A549 (cell line): ENCODE measurements around the gene PES1. TPM values are rescaled to one million over a fixed set of nuclear protein-coding genes. Genes with fewer than 3 reads are reported as not detected.
"Not testable (repeated sequence)": the region's sequence is repeated elsewhere in the genome, so short reads cannot be mapped to it uniquely, and the experiment has no call there.

ENCODE experiments used
- ATAC-seq, 2 experiments: fragments of 200-7000 bp in 1 of 2; fragments of >200 bp in 1 of 2; cut with Nextera tagmentation in 1 of 2; cut with Tn5 transposase in 1 of 2; 3 replicates each; pipeline versions ENCODE4 v1.8.0 to v1.9.1; 2018 to 2020; ENCODE audit warnings: mild to moderate bottlenecking in 1 of 2, moderate library complexity in 1 of 2
- CTCF ChIA-PET: fragments of 300-600 bp; sonication (Branson Sonifier 250); formaldehyde crosslinking; extraction: SDS; loops from one replicate; lab custom pipeline; 2021; ENCODE audit warnings: antibody characterized with exemption, inconsistent platforms; lab: Yijun Ruan, JAX
- POLR2A ChIA-PET: fragments of 350-600 bp; formaldehyde crosslinking; extraction: SDS; loops from one replicate; lab custom pipeline; 2021; ENCODE audit warnings: antibody characterized with exemption, inconsistent platforms; lab: Yijun Ruan, JAX
- DNase-seq, 2 experiments: peaks; one replicate each; pipeline versions ENCODE4 v3.0.0 to v3.0.0-alpha.2; 2011 to 2016; ENCODE audit warnings: low read depth in 1 of 2, low spot score in 1 of 2
- FAIRE-seq: peaks from 2 replicates; lab custom pipeline; 2011; peaks lifted over from hg19 to GRCh38; lab: Jason Lieb, UNC
- H3K27ac ChIP-seq, 2 experiments: fragments of >200 bp; sonication (Bioruptor Twin); formaldehyde crosslinking; 3 replicates each; pipeline ENCODE4 v1.5.1; 2016 to 2017
- H3K4me1 ChIP-seq: fragments of >200 bp; sonication (Bioruptor Twin); formaldehyde crosslinking; 3 replicates; pipeline ENCODE4 v1.6.1; 2016
- H3K4me2 ChIP-seq: fragments of >200 bp; sonication (Bioruptor Twin); formaldehyde crosslinking; 3 replicates; pipeline ENCODE4 v1.6.1; 2016
- H3K4me3 ChIP-seq: fragments of >200 bp; sonication (Bioruptor Twin); formaldehyde crosslinking; 3 replicates; pipeline ENCODE4 v1.5.1; 2016
- H3K9me3 ChIP-seq: fragments of >200 bp; sonication (Bioruptor Twin); formaldehyde crosslinking; 3 replicates; pipeline ENCODE4 v1.6.1; 2016
- EHF ChIP-seq: fragments of 250-450 bp; sonication (Bioruptor Pico); IDR thresholded peaks from 2 replicates; pipeline ENCODE4 v1.5.0; 2020; ENCODE audit warnings: mild to moderate bottlenecking
- EHMT2 ChIP-seq: fragments of 200-600 bp; sonication (generic); IDR thresholded peaks from 2 replicates; pipeline ENCODE4 v1.6.1; 2016; ENCODE audit warnings: antibody characterized with exemption, low read depth, mild to moderate bottlenecking, moderate library complexity
- HOXB5 ChIP-seq: fragments of 250-450 bp; sonication (Bioruptor Pico); IDR thresholded peaks from 2 replicates; pipeline ENCODE4 v1.5.0; 2020; ENCODE audit warnings: mild to moderate bottlenecking, moderate library complexity
- KDM1A ChIP-seq: fragments of 200-600 bp; sonication (generic); IDR thresholded peaks from 2 replicates; pipeline ENCODE4 v1.6.1; 2016; ENCODE audit warnings: low read depth, mild to moderate bottlenecking
- MYC ChIP-seq: IDR thresholded peaks from 2 replicates; pipeline ENCODE4 v1.6.1; 2012; ENCODE audit warnings: mild to moderate bottlenecking, inconsistent platforms, low read length, improper control_type of control experiment, borderline replicate concordance
- NPAS2 ChIP-seq: fragments of 250-450 bp; sonication (Bioruptor Pico); IDR thresholded peaks from 2 replicates; pipeline ENCODE4 v1.8.0; 2022; ENCODE audit warnings: mild to moderate bottlenecking, moderate library complexity, borderline replicate concordance
- NR3C1 ChIP-seq: fragments of >200 bp; sonication (Bioruptor Twin); formaldehyde crosslinking; IDR thresholded peaks from 3 replicates; pipeline ENCODE4 v1.6.1; 2017
- PHF8 ChIP-seq: fragments of 200-600 bp; sonication (generic); IDR thresholded peaks from 2 replicates; pipeline ENCODE4 v1.6.1; 2016; ENCODE audit warnings: low read depth, mild to moderate bottlenecking, antibody characterized with exemption, moderate library complexity, borderline replicate concordance
- POLR2A ChIP-seq: IDR thresholded peaks from 2 replicates; pipeline ENCODE4 v1.6.1; 2012; ENCODE audit warnings: mild to moderate bottlenecking, low read length
- RAD21 ChIP-seq, 2 experiments: fragments of >200 bp in 1 of 2; sonication (Bioruptor Twin) in 1 of 2; formaldehyde crosslinking in 1 of 2; IDR thresholded peaks in 1 of 2; conservative IDR thresholded peaks in 1 of 2; 2 replicates in 1 of 2; 3 replicates in 1 of 2; pipeline ENCODE4 v1.6.1; 2012 to 2018; ENCODE audit warnings: inconsistent platforms in 1 of 2
- RFX5 ChIP-seq: fragments of 450-650 bp; IDR thresholded peaks from 2 replicates; pipeline ENCODE4 v1.7.1; 2014; ENCODE audit warnings: antibody characterized with exemption, mild to moderate bottlenecking, moderate library complexity
- SMC3 ChIP-seq: fragments of >200 bp; sonication (Bioruptor Twin); formaldehyde crosslinking; IDR thresholded peaks from 3 replicates; pipeline ENCODE4 v1.6.1; 2018; ENCODE audit warnings: inconsistent platforms
- TFCP2L1 ChIP-seq: fragments of 250-450 bp; sonication (Bioruptor Pico); IDR thresholded peaks from 2 replicates; pipeline ENCODE4 v1.5.0; 2021; ENCODE audit warnings: mild to moderate bottlenecking
- ZC3H11A ChIP-seq: fragments of 450-650 bp; IDR thresholded peaks from 2 replicates; pipeline ENCODE4 v1.6.1; 2014; ENCODE audit warnings: antibody characterized with exemption, mild to moderate bottlenecking
- ZSCAN20 ChIP-seq: fragments of 250-450 bp; sonication (Bioruptor Pico); IDR thresholded peaks from 2 replicates; pipeline ENCODE4 v1.8.0; 2022; ENCODE audit warnings: mild to moderate bottlenecking, moderate library complexity
- WGBS: methylation state at CpG from one replicate; pipeline ENCODE4 v1.1.6; 2017; ENCODE audit errors: missing lambda C conversion rate; 5-methylcytosine and 5-hydroxymethylcytosine counted together
- polyA plus RNA-seq, 4 experiments: library from polyadenylated mRNA; depleted of rRNA in 3 of 4; stranded (reverse); fragments of >200 nt; fragmentation: RNase III in 1 of 4; extraction: RNeasy Plus Mini Kit Qiagen cat#74134 plus additional on column Dnase treatment in 1 of 4; gene quantifications; 2 replicates in 3 of 4; 3 replicates in 1 of 4; pipeline ENCODE4 v1.2.3, GENCODE V29; 2011 to 2017
- TF ChIP-seq, protein P1 (sequence below): IDR thresholded peaks from 2 replicates; pipeline ENCODE4 v1.6.1; 2012
- TF ChIP-seq, protein P2 (sequence below): fragments of 200-600 bp; sonication (generic); IDR thresholded peaks from 2 replicates; pipeline ENCODE4 v1.6.1; 2016; ENCODE audit warnings: antibody characterized with exemption, mild to moderate bottlenecking, moderate library complexity
- TF ChIP-seq, protein P3 (sequence below): fragments of 150-350 bp; IDR thresholded peaks from 2 replicates; pipeline ENCODE4 v1.6.1; 2014; ENCODE audit warnings: low read depth, mild to moderate bottlenecking, low read length
- TF ChIP-seq, protein P4 (sequence below): fragments of >200 bp; sonication (Bioruptor Twin); formaldehyde crosslinking; IDR thresholded peaks from 3 replicates; pipeline ENCODE4 v1.5.1; 2016

The PES1 gene
- polyA plus RNA-seq, 2 of the 4 experiments (the other 2 are of a cell fraction), result 107 to 111 TPM

DNA sequence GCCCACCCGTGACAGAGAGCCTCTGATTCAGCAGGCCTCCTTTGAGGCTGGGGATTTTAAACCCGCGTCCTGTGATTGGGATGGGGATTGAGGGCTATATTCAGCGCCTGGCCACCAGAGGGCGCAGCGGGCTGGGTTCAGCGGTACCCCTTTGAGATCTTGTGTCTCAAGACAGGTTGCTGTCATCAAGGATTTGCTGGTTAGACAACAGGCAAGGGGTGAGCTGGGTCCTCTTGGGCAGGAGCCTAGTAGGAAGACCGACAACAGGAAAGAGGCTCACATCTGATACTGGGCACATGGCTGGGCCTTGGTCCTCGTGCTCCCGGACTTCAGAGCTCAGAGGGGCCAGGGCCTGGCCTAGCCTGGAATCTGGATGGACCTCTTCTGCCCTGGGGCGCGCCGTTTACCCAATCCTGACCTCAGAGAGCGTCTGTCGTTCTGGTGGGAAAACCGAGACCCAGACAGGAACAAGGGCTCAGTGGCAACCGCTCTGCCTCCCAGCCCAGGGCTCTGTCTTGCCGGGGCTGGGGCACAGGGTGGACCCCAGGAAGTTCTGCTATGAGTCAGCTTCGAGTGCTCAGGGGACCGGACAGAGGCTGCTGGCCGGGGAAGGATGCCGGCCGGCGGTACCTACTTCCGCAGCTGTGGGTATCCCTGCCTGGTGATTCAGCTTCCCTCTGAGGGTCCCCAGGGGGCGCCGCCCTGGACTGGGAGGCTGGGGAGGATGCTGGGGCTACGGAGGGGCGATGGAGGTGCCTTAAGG lies 42.9 kb upstream of the PES1 start:
- no peak for FAIRE-seq

DNA sequence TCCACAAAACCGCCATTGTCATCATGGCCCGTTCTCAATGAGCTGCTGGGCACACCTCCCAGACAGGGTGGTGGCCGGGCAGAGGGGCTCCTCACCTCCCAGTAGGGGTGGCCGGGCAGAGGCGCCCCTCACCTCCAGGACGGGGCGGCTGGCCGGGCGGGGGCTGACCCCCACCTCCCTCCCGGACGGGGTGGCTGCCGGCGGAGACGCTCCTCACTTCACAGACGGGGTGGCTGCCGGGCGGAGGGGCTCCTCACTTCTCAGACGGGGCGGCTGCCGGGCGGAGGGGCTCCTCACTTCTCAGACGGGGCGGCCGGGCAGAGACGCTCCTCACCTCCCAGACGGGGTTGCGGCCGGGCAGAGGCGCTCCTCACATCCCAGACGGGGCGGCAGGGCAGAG lies 39.8 kb upstream of the PES1 start:
- FAIRE-seq, H3K4me3 ChIP-seq, POLR2A ChIA-PET, H3K4me2 ChIP-seq, CTCF ChIA-PET, H3K27ac ChIP-seq, DNase-seq, H3K9me3 ChIP-seq, ATAC-seq: not testable (repeated sequence)
- no CpG with 5 or more reads among the region's 31 CpGs for WGBS
- H3K4me1 ChIP-seq, result peaks cover 11% of the 10 kb centered on the region

More for the DNA sequence above, 42.9 kb upstream of the PES1 start:
- peak; percentile 86 to 88 for DNase-seq
- POLR2A ChIA-PET, result interaction anchor here (1.0 to 2.1 kb wide), 2 partner anchors 28 to 121 kb away, joined by 3 to 10 read pairs; partner anchors contain the start of gene TCN2
- peak overlapping the region; percentile 67 to 97 for H3K27ac ChIP-seq
- TF ChIP-seq, protein P1, sequence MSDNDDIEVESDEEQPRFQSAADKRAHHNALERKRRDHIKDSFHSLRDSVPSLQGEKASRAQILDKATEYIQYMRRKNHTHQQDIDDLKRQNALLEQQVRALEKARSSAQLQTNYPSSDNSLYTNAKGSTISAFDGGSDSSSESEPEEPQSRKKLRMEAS, result peak; percentile 63
- TF ChIP-seq SMC3 (peak; percentile 85), PHF8 (no peak), NR3C1 (no peak), KDM1A (no peak), RAD21 (conservative IDR thresholded peaks at IDR 0.05 in 1 of 2, IDR thresholded peaks at IDR 0.05 in 1 of 2) (peak; percentile 79 to 81), RFX5 (no peak), TFCP2L1 (CRISPR knock-in tag) (no peak), EHF (CRISPR knock-in tag) (no peak), HOXB5 (no peak), NPAS2 (CRISPR knock-in tag) (no peak), POLR2A (no peak), ZC3H11A (no peak), ZSCAN20 (no peak), MYC (no peak), EHMT2 (no peak)
- TF ChIP-seq, protein P2, sequence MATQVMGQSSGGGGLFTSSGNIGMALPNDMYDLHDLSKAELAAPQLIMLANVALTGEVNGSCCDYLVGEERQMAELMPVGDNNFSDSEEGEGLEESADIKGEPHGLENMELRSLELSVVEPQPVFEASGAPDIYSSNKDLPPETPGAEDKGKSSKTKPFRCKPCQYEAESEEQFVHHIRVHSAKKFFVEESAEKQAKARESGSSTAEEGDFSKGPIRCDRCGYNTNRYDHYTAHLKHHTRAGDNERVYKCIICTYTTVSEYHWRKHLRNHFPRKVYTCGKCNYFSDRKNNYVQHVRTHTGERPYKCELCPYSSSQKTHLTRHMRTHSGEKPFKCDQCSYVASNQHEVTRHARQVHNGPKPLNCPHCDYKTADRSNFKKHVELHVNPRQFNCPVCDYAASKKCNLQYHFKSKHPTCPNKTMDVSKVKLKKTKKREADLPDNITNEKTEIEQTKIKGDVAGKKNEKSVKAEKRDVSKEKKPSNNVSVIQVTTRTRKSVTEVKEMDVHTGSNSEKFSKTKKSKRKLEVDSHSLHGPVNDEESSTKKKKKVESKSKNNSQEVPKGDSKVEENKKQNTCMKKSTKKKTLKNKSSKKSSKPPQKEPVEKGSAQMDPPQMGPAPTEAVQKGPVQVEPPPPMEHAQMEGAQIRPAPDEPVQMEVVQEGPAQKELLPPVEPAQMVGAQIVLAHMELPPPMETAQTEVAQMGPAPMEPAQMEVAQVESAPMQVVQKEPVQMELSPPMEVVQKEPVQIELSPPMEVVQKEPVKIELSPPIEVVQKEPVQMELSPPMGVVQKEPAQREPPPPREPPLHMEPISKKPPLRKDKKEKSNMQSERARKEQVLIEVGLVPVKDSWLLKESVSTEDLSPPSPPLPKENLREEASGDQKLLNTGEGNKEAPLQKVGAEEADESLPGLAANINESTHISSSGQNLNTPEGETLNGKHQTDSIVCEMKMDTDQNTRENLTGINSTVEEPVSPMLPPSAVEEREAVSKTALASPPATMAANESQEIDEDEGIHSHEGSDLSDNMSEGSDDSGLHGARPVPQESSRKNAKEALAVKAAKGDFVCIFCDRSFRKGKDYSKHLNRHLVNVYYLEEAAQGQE, result no peak
- TF ChIP-seq, protein P3, sequence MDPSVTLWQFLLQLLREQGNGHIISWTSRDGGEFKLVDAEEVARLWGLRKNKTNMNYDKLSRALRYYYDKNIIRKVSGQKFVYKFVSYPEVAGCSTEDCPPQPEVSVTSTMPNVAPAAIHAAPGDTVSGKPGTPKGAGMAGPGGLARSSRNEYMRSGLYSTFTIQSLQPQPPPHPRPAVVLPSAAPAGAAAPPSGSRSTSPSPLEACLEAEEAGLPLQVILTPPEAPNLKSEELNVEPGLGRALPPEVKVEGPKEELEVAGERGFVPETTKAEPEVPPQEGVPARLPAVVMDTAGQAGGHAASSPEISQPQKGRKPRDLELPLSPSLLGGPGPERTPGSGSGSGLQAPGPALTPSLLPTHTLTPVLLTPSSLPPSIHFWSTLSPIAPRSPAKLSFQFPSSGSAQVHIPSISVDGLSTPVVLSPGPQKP, result no peak
- TF ChIP-seq, protein P4, sequence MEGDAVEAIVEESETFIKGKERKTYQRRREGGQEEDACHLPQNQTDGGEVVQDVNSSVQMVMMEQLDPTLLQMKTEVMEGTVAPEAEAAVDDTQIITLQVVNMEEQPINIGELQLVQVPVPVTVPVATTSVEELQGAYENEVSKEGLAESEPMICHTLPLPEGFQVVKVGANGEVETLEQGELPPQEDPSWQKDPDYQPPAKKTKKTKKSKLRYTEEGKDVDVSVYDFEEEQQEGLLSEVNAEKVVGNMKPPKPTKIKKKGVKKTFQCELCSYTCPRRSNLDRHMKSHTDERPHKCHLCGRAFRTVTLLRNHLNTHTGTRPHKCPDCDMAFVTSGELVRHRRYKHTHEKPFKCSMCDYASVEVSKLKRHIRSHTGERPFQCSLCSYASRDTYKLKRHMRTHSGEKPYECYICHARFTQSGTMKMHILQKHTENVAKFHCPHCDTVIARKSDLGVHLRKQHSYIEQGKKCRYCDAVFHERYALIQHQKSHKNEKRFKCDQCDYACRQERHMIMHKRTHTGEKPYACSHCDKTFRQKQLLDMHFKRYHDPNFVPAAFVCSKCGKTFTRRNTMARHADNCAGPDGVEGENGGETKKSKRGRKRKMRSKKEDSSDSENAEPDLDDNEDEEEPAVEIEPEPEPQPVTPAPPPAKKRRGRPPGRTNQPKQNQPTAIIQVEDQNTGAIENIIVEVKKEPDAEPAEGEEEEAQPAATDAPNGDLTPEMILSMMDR, result peak; percentile 78
- TF ChIP-seq, all 56 proteins: peak for 4
- WGBS, result 0% methylated on average over 10 of the region's 29 CpGs
- peak overlapping the region; percentile 80 for H3K4me3 ChIP-seq
- CTCF ChIA-PET, result interaction anchor here (0.6 to 6.0 kb wide), 39 partner anchors 9 to 483 kb away, joined by 3 to 129 read pairs (median 4); partner anchors contain the start of genes DUSP18 and TCN2
- no peaks in the 10 kb centered on the region for H3K9me3 ChIP-seq
- H3K4me2 ChIP-seq, result peak overlapping the region; percentile 99
- peak; percentile 81 to 84 for ATAC-seq
- peaks cover 21% of the 10 kb centered on the region for H3K4me1 ChIP-seq
